Activated B cell treated with CpG ODN at 0.5 μM for 24 hours (primary cell): ENCODE data around the gene HSD3B7. TPM values are rescaled to one million over a fixed set of nuclear protein-coding genes. Genes with fewer than 3 reads are reported as not detected.

ENCODE experiments used
- ATAC-seq: fragments of 200-7000 bp; cut with Tn5 transposase; one replicate; pipeline ENCODE4 v1.10.0; 2021; ENCODE audit warnings: low read depth, mild to moderate bottlenecking, moderate library complexity
- CTCF ChIA-PET: fragments of 350-600 bp; sonication (Branson Sonifier 250); formaldehyde crosslinking; loops from one replicate; lab custom pipeline; 2021; ENCODE audit warnings: antibody characterized with exemption; lab: Charles Lee
- POLR2A ChIA-PET: fragments of 350-600 bp; sonication (Branson Sonifier 250); formaldehyde crosslinking; loops from one replicate; lab custom pipeline; 2021; ENCODE audit warnings: antibody characterized with exemption; lab: Charles Lee
- DNase-seq: peaks from one replicate; pipeline ENCODE4 v3.0.0; 2022
- H3K27ac Mint-ChIP-seq: one replicate; pipeline ENCODE4 v1.8.0; 2020; ENCODE audit warnings: mixed read lengths
- H3K27me3 Mint-ChIP-seq: one replicate; pipeline ENCODE4 v1.8.0; 2021; ENCODE audit warnings: mixed read lengths
- H3K36me3 Mint-ChIP-seq: one replicate; pipeline ENCODE4 v1.8.0; 2021; ENCODE audit warnings: low read depth, mixed read lengths
- H3K4me1 Mint-ChIP-seq: one replicate; pipeline ENCODE4 v1.8.0; 2021; ENCODE audit warnings: mixed read lengths
- H3K4me3 Mint-ChIP-seq: one replicate; pipeline ENCODE4 v1.8.0; 2020; ENCODE audit warnings: mild to moderate bottlenecking, mixed read lengths
- H3K9me3 Mint-ChIP-seq: one replicate; pipeline ENCODE4 v1.8.0; 2020; ENCODE audit warnings: mixed read lengths
- intact Hi-C: fragments of 100-400 bp; cut with micrococcal nuclease; formaldehyde crosslinking; loops from one replicate; pipeline ENCODE4 v1.15.1; 2024
- total RNA-seq: library from RNA; stranded (reverse); gene quantifications from 2 replicates; pipeline ENCODE4 v1.2.3, GENCODE V29; 2022
- TF ChIP-seq, protein P1 (sequence below): fragments of 200-600 bp; IDR thresholded peaks from one replicate; pipeline ENCODE4 v1.8.0; 2022; ENCODE audit warnings: antibody characterized with exemption, mild to moderate bottlenecking

HSD3B7 gene
- total RNA-seq, 1 donor from 2014 or later: 1.3 TPM

GRCh38 chr16:31023627-31024226, 38.7 kb downstream of the HSD3B7 start:
- ChIA-PET CTCF (interaction anchor here (0.6 kb wide), 1 partner anchor 671 kb away, joined by 3 read pairs; no protein-coding TSS in a partner anchor), POLR2A (no interaction called here)
- TF ChIP-seq, protein P1, sequence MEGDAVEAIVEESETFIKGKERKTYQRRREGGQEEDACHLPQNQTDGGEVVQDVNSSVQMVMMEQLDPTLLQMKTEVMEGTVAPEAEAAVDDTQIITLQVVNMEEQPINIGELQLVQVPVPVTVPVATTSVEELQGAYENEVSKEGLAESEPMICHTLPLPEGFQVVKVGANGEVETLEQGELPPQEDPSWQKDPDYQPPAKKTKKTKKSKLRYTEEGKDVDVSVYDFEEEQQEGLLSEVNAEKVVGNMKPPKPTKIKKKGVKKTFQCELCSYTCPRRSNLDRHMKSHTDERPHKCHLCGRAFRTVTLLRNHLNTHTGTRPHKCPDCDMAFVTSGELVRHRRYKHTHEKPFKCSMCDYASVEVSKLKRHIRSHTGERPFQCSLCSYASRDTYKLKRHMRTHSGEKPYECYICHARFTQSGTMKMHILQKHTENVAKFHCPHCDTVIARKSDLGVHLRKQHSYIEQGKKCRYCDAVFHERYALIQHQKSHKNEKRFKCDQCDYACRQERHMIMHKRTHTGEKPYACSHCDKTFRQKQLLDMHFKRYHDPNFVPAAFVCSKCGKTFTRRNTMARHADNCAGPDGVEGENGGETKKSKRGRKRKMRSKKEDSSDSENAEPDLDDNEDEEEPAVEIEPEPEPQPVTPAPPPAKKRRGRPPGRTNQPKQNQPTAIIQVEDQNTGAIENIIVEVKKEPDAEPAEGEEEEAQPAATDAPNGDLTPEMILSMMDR: no peak
- Mint-ChIP-seq H3K27ac (no peak overlapping the region), H3K4me1 (no peaks in the 10 kb centered on the region), H3K27me3 (no peaks in the 10 kb centered on the region), H3K9me3 (no peaks in the 10 kb centered on the region), H3K36me3 (no peaks in the 10 kb centered on the region), H3K4me3 (no peak overlapping the region)
- intact Hi-C loops: no loop called here
- DNase-seq (no peak), ATAC-seq (no peak)

- CTCF ChIA-PET: no interaction called here
- Mint-ChIP-seq H3K4me3 (no peak overlapping the region), H3K27ac (no peak overlapping the region), H3K27me3 (no peaks in the 10 kb centered on the region), H3K9me3 (no peaks in the 10 kb centered on the region), H3K36me3 (no peaks in the 10 kb centered on the region), H3K4me1 (no peaks in the 10 kb centered on the region)
- no peak for ATAC-seq
- no peak for DNase-seq
- TF ChIP-seq, protein P1: no peak
- POLR2A ChIA-PET: no interaction called here
- intact Hi-C loops: no loop called here
Measured at GRCh38 chr16:31025339-31025738, 40.3 kb downstream of the HSD3B7 start.

GRCh38 chr16:31029272-31029671, 44.3 kb downstream of the HSD3B7 start:
- CTCF ChIA-PET: no interaction called here

DNA sequence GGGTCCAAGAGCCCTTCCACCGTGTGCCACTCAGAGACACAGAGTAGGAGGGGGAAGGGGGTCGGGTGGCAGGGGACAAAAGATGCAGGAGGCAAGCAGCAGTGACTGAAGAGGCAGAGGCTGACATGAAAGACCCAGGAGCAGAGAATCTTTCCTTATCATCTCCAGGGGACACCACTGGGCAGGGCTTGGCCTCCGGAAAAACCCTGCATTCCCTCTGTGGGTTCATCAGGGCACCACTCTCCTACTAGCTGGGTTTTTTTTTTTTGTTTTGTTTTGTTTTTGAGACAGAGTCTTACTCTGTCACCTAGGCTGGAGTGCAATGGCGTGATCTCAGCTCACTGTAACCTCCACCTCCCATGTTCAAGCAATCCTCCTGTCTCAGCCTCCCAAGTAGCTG, 46.3 kb downstream of the HSD3B7 start:
- no peak for DNase-seq
- H3K36me3 Mint-ChIP-seq: peaks cover 27% of the 10 kb centered on the region
- TF ChIP-seq, protein P1: no peak
- ChIA-PET POLR2A (interaction anchor here (1.5 kb wide), 1 partner anchor 43 kb away, joined by 4 read pairs; the partner anchor contains the start of genes ZNF646 and ZNF668), CTCF (no interaction called here)
- intact Hi-C loops: no loop called here
- no peaks in the 10 kb centered on the region for H3K27me3 Mint-ChIP-seq
- no peaks in the 10 kb centered on the region for H3K9me3 Mint-ChIP-seq
- H3K4me1 Mint-ChIP-seq: peaks cover 17% of the 10 kb centered on the region
- no peak overlapping the region for H3K27ac Mint-ChIP-seq
- ATAC-seq: no peak
- no peak overlapping the region for H3K4me3 Mint-ChIP-seq

More at GRCh38 chr16:31029272-31029671, 44.3 kb downstream of the HSD3B7 start:
- no peak overlapping the region for H3K4me3 Mint-ChIP-seq
- TF ChIP-seq, protein P1: no peak
- peaks cover 10% of the 10 kb centered on the region for H3K4me1 Mint-ChIP-seq
- DNase-seq (no peak), ATAC-seq (no peak)
- POLR2A ChIA-PET: interaction anchor here (0.6 kb wide), 1 partner anchor 29 kb away, joined by 5 read pairs; no protein-coding TSS in a partner anchor
- peaks cover 14% of the 10 kb centered on the region for H3K36me3 Mint-ChIP-seq
- no peaks in the 10 kb centered on the region for H3K27me3 Mint-ChIP-seq
- no peaks in the 10 kb centered on the region for H3K9me3 Mint-ChIP-seq
- H3K27ac Mint-ChIP-seq: no peak overlapping the region
- intact Hi-C loops: no loop called here
